H1 (cell line): Measurements from ENCODE around the gene SMOC2. TPM values are rescaled to one million over a fixed set of nuclear protein-coding genes. Genes with fewer than 3 reads are reported as not detected.

Experiments used
- NRF1 ChIP-seq: IDR thresholded peaks from 2 replicates; pipeline ENCODE4 v1.6.1; 2011; ENCODE audit warnings: mild to moderate bottlenecking, low read depth, low read length, improper control_type of control experiment
- SP4 ChIP-seq: IDR thresholded peaks from 2 replicates; pipeline ENCODE4 v1.6.1; 2012; ENCODE audit warnings: low read length, inconsistent platforms
- polyA plus RNA-seq, 7 experiments: library from polyadenylated mRNA; depleted of rRNA in 3 of 7; stranded (reverse) in 5 of 7; unstranded in 2 of 7; fragments of >200 nt in 5 of 7; fragments of 200-250 nt in 2 of 7; gene quantifications; 1 replicate in 5 of 7; 2 replicates in 1 of 7; 4 replicates in 1 of 7; pipeline versions ENCODE4 v1.2.1 to v1.2.3, GENCODE V29; 2011 to 2013; ENCODE audit warnings: missing spikeins in 2 of 7, mixed read lengths in 2 of 7
- total RNA-seq: library from RNA; stranded (reverse); fragmentation: NEBNext Ultra II Directional; extraction: Animal tissue kit (Norgen Biotek cat#: 25700); gene quantifications from 2 replicates; pipeline ENCODE4 v1.2.1, GENCODE V29; 2021

SMOC2 gene
- total and polyA plus RNA-seq, 2 of the 8 experiments (the other 6 are each of a cell fraction or from before 2014, with no cell fraction given), result 7.7 to 8.5 TPM

DNA sequence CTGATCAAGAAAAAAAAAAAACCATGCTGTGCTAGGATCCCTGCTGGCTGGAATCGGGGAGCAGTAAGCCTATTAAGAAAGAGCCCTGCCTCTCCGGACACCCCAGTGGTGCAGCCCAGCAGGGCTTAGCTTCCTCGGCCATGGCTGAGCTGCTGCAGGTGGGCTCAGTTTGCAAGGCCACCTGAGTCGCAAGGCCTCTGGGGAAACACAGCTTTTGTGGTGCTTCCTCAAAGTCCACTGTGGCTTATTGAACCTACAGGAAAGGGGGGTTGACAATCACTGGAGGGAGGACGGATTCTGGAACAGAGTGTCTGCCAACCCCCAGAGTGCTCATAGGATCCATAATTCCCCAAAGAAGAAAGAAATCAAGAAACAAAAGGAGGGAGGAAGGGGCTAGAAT, 240.8 kb downstream of the SMOC2 start (continued):
- TF ChIP-seq SP4 (no peak), NRF1 (no peak)
